ENCODE data around the gene SPAG16. TPM values are rescaled to one million over a fixed set of nuclear protein-coding genes. Genes with fewer than 3 reads are reported as not detected.

Gene SPAG16
- total and polyA plus RNA-seq, 2 of the 13 experiments (the other 11 are each of a cell fraction or from before 2014, with no cell fraction given) = 9.6 to 26.5 TPM

DNA sequence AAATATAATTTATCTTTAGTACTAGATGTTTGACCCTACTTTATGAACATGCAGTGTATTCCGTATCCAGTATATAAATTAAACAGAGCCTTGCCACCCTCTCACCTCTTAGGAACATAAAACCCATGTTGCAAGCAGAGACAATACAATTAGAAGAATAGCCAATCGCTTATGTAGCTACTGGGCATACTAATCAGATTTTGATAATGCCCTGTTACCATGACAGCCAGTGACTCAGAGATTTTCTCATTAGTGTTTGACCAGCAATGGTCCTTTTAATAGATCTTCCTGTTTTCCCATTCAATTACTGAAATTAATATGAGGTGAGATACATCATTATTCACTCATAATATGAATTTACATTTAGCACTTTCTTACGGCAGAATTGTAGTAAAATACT is 579.3 kb downstream of the SPAG16 start:
- POLR2A ChIA-PET = no interaction called here
- no peak for DNase-seq (ENCODE audit: low spot score)
- no peak for FAIRE-seq
- TF ChIP-seq ZNF782 (CRISPR knock-in tag; IDR thresholded peaks at IDR 0.05; ENCODE audit: borderline replicate concordance) (no peak), ZNF17 (CRISPR knock-in tag; IDR thresholded peaks at IDR 0.05) (no peak), YEATS4 (CRISPR knock-in tag; IDR thresholded peaks at IDR 0.05; ENCODE audit: borderline replicate concordance) (no peak), JUN (CRISPR knock-in tag; IDR thresholded peaks at IDR 0.05) (no peak)
- H3K36me3 ChIP-seq (replicated peaks in 1 of 2; ENCODE audit: control insufficient read depth in 1 of 2, insufficient read depth in 2 of 2, low read length in 2 of 2) = no peaks in the 10 kb centered on the region
- no peaks in the 10 kb centered on the region for H3K9me3 ChIP-seq (ENCODE audit: low read length)
- H3K4me3 ChIP-seq (replicated peaks in 1 of 3; ENCODE audit: insufficient read depth in 1 of 3, low read depth in 2 of 3, low read length in 3 of 3) = no peak overlapping the region
- no peak overlapping the region for H3K9ac ChIP-seq (ENCODE audit: insufficient read depth, low read depth, low read length)
- in situ Hi-C loops (cut with HindIII; ENCODE audit: extremely low pct_ligation_motif_present, low pct_unique_long_range_greater_than_20kb) (no loop called here), intact Hi-C loops (cut with micrococcal nuclease; ENCODE audit: unreplicated experiment) (no loop called here)
- no peak overlapping the region for H3K27ac ChIP-seq (ENCODE audit: extremely low read length, insufficient read depth, low read length)
- no peak overlapping the region for H2AFZ ChIP-seq (ENCODE audit: low read length)
- no peaks in the 10 kb centered on the region for H3K4me1 ChIP-seq (ENCODE audit: insufficient read depth, low read length)
- no peaks in the 10 kb centered on the region for H3K27me3 ChIP-seq (ENCODE audit: control insufficient read depth in 1 of 2, insufficient read depth in 2 of 2, low read length in 2 of 2)
- CTCF ChIA-PET (ENCODE audit: low intra/inter-chr PET ratio, low total read pairs) = no interaction called here
- no TSS peak for BruUV-seq (replicated peaks)
- H3K79me2 ChIP-seq (ENCODE audit: insufficient read depth, low read length) = no peaks in the 10 kb centered on the region
- WGBS (ENCODE audit: low lambda C conversion rate) = 5% methylated on average over 3 of the region's 3 CpGs
- ATAC-seq = no peak
- no peaks in the 10 kb centered on the region for H4K20me1 ChIP-seq (ENCODE audit: insufficient read depth, low read length)
- H3K4me2 ChIP-seq (ENCODE audit: low read depth, low read length) = no peak overlapping the region

DNA sequence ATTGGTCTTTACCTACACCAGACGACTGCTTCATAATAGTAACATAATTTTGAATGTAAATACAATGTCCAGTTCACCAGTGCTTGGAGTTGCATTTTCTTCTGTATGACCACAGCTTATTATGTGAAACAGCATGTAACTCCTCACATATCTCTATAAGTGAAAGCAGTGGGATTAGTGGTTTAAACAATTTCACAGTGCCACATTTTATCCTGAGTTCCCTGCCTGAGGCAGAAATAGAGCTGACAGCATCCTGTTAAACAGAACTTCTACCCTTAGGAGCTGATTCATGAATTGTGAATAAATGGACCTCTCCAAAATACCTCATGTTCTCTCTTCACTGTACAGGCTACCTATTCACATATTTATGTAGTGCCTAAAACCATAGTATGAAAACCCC is 584.3 kb downstream of the SPAG16 start:
- in situ Hi-C loops (cut with HindIII; ENCODE audit: extremely low pct_ligation_motif_present, low pct_unique_long_range_greater_than_20kb) = no loop called here
- H3K9me3 ChIP-seq (ENCODE audit: low read length) = peaks cover 20% of the 10 kb centered on the region
- ATAC-seq = no peak
- BruUV-seq (replicated peaks) = no TSS peak
- H3K4me3 ChIP-seq (replicated peaks in 1 of 3; ENCODE audit: insufficient read depth in 1 of 3, low read depth in 2 of 3, low read length in 3 of 3) = no peak overlapping the region
- no peak overlapping the region for H3K27ac ChIP-seq (ENCODE audit: extremely low read length, insufficient read depth, low read length)
- H4K20me1 ChIP-seq (ENCODE audit: insufficient read depth, low read length) = no peaks in the 10 kb centered on the region
- 0% methylated on average over 1 of the region's 1 CpG for WGBS (ENCODE audit: low lambda C conversion rate)
- CTCF ChIA-PET (ENCODE audit: low intra/inter-chr PET ratio, low total read pairs) = no interaction called here
- no peak overlapping the region for H3K9ac ChIP-seq (ENCODE audit: insufficient read depth, low read depth, low read length)
- intact Hi-C loops (cut with micrococcal nuclease; ENCODE audit: unreplicated experiment) = no loop called here
- no peak overlapping the region for H2AFZ ChIP-seq (ENCODE audit: low read length)
- no peak for DNase-seq (ENCODE audit: low spot score)
- POLR2A ChIA-PET = no interaction called here
- TF ChIP-seq ZNF136 (CRISPR knock-in tag; IDR thresholded peaks at IDR 0.05; ENCODE audit: low read depth) (no peak), SNAI1 (CRISPR knock-in tag; IDR thresholded peaks at IDR 0.05; ENCODE audit: borderline replicate concordance) (no peak), ZNF670 (CRISPR knock-in tag; IDR thresholded peaks at IDR 0.05; ENCODE audit: borderline replicate concordance) (no peak)
- FAIRE-seq = no peak
- no peaks in the 10 kb centered on the region for H3K36me3 ChIP-seq (replicated peaks in 1 of 2; ENCODE audit: control insufficient read depth in 1 of 2, insufficient read depth in 2 of 2, low read length in 2 of 2)
- H3K4me2 ChIP-seq (ENCODE audit: low read depth, low read length) = no peak overlapping the region
- no peaks in the 10 kb centered on the region for H3K4me1 ChIP-seq (ENCODE audit: insufficient read depth, low read length)
- H3K79me2 ChIP-seq (ENCODE audit: insufficient read depth, low read length) = no peaks in the 10 kb centered on the region
- H3K27me3 ChIP-seq (ENCODE audit: control insufficient read depth in 1 of 2, insufficient read depth in 2 of 2, low read length in 2 of 2) = no peaks in the 10 kb centered on the region
